ENCODE data around the gene TMEFF2. TPM values are rescaled to one million over a fixed set of nuclear protein-coding genes. Genes with fewer than 3 reads are reported as not detected.

Gene TMEFF2
- total RNA-seq, 1 donor from 2014 or later, result not detected

GRCh38 chr2:191908874-191909273 is 285.9 kb downstream of the TMEFF2 start:
- intact Hi-C loops (cut with micrococcal nuclease), result no loop called here

- intact Hi-C loops (cut with micrococcal nuclease), result no loop called here
Observed at GRCh38 chr2:191907545-191907944, 287.2 kb downstream of the TMEFF2 start.

- intact Hi-C loops (cut with micrococcal nuclease), result no loop called here
Observed at GRCh38 chr2:191907091-191907490, 287.6 kb downstream of the TMEFF2 start.

- intact Hi-C loops (cut with micrococcal nuclease), result no loop called here
Observed at GRCh38 chr2:191905336-191905735, 289.4 kb downstream of the TMEFF2 start.

- intact Hi-C loops (cut with micrococcal nuclease), result no loop called here
Observed at GRCh38 chr2:191901031-191901430, 293.7 kb downstream of the TMEFF2 start.

- intact Hi-C loops (cut with micrococcal nuclease), result no loop called here
Observed at GRCh38 chr2:191899410-191899809, 295.3 kb downstream of the TMEFF2 start.

Data from T-helper 2 cell treated with Interferon-gamma antibody and Interleukin-4, amounts not matched to agents 100 ng/mL and 5 ng/mL, for 36 hours (primary cell).